Endodermal cell (in vitro differentiated cells): ENCODE measurements around the gene DAP. TPM values are rescaled to one million over a fixed set of nuclear protein-coding genes. Genes with fewer than 3 reads are reported as not detected.

Experiments used
- DNase-seq: peaks from one replicate; pipeline ENCODE4 v3.0.0-alpha.2; 2017
- H3K27ac ChIP-seq: 2 replicates; pipeline ENCODE4 v1.5.1; 2013; ENCODE audit warnings: mild to moderate bottlenecking, low read depth, low read length, moderate library complexity
- H3K27me3 ChIP-seq: 2 replicates; pipeline ENCODE4 v1.6.1; 2013; ENCODE audit warnings: mild to moderate bottlenecking, low read length, moderate library complexity; ENCODE audit not compliant: insufficient read depth, control insufficient read depth, poor library complexity, severe bottlenecking
- H3K36me3 ChIP-seq: 2 replicates; pipeline ENCODE4 v1.7.0; 2013; ENCODE audit warnings: mild to moderate bottlenecking, low read length, moderate library complexity; ENCODE audit not compliant: control insufficient read depth, insufficient read depth
- H3K4me1 ChIP-seq: one replicate; pipeline ENCODE4 v1.7.0; 2013; ENCODE audit warnings: low read length; ENCODE audit not compliant: control insufficient read depth, insufficient read depth
- H3K4me3 ChIP-seq: 2 replicates; pipeline ENCODE4 v1.5.1; 2013; ENCODE audit warnings: mild to moderate bottlenecking, low read length, moderate library complexity
- H3K9ac ChIP-seq: 2 replicates; pipeline ENCODE4 v1.6.1; 2013; ENCODE audit warnings: mild to moderate bottlenecking, low read length, moderate library complexity; ENCODE audit not compliant: poor library complexity, severe bottlenecking; ENCODE audit errors: extremely low read depth
- H3K9me3 ChIP-seq: 2 replicates; pipeline ENCODE4 v1.6.1; 2013; ENCODE audit warnings: mild to moderate bottlenecking, low read length, moderate library complexity; ENCODE audit not compliant: control insufficient read depth
- H3K27ac Mint-ChIP-seq: 2 replicates; pipeline ENCODE4 v1.8.0; 2020; ENCODE audit warnings: mixed read lengths
- H3K27me3 Mint-ChIP-seq: 2 replicates; pipeline ENCODE4 v1.8.0; 2021; ENCODE audit warnings: mild to moderate bottlenecking, mixed read lengths; ENCODE audit not compliant: insufficient read depth
- H3K36me3 Mint-ChIP-seq: 2 replicates; pipeline ENCODE4 v1.8.0; 2020; ENCODE audit warnings: low read depth, mixed read lengths
- H3K4me1 Mint-ChIP-seq: 2 replicates; pipeline ENCODE4 v1.8.0; 2020; ENCODE audit warnings: mixed read lengths
- H3K4me3 Mint-ChIP-seq: 2 replicates; pipeline ENCODE4 v1.8.0; 2020; ENCODE audit warnings: mild to moderate bottlenecking, moderate library complexity, mixed read lengths
- H3K9me3 Mint-ChIP-seq: 2 replicates; pipeline ENCODE4 v1.8.0; 2020; ENCODE audit warnings: mild to moderate bottlenecking, mixed read lengths
- WGBS, 2 experiments: methylation state at CpG; one replicate each; pipeline versions ENCODE4 v1.1.5 to v1.1.7; 2013; ENCODE audit warnings: missing lambda C conversion rate in 2 of 2, mixed read lengths in 1 of 2; ENCODE audit not compliant: insufficient coverage in 1 of 2, insufficient read length in 1 of 2; 5-methylcytosine and 5-hydroxymethylcytosine counted together
- total RNA-seq, 2 donors: library from RNA; stranded (reverse); fragmentation: NEBNext Ultra II Directional in 1 of 2; extraction: Animal tissue kit (Norgen Biotek cat#: 25700) in 1 of 2; gene quantifications; 2 replicates in 1 of 2; 3 replicates in 1 of 2; pipeline ENCODE4 v1.2.1, GENCODE V29; 2021
- TF ChIP-seq, protein P1 (sequence below): fragments of 200-600 bp; sonication (generic); conservative IDR thresholded peaks from 2 replicates; pipeline ENCODE4 v1.5.0; 2021; ENCODE audit warnings: antibody characterized with exemption, mild to moderate bottlenecking

DAP gene
- total RNA-seq, 2 donors from 2014 or later: 77.7 to 106 TPM

DNA sequence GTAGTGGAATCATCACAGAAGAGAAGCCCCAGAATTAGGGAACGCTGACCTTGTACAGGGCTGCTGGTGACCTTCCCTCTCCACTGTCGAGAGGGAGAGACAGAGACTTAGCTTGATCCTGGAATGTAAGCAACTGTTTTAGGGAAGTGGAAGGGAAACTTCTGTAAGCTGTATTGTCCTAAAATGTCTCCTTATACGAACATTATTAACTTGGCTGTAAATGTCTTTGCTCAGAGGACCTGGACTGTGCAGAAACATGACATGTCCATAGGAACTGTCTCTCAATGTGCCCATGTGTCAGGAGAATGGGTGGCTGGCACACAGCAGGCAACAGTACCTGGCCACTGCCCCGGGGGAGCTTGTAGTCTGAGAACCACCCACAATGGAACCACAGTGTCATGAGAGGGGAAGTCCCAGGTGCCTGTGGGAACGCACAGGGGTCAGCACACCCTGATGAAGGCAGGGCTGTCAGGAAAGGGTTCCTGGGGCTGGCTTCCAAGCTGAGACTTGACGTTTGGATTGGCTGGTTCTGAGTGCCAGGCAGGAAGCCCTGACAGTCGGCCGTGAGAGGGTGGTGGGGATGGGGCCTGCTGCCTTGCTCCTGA is 34.0 kb downstream of the DAP start:
- Histone ChIP-seq H3K27ac (no peak overlapping the region), H3K9me3 (no peaks in the 10 kb centered on the region), H3K36me3 (peaks cover 18% of the 10 kb centered on the region), H3K4me1 (peaks cover 14% of the 10 kb centered on the region), H3K9ac (no peak overlapping the region), H3K4me3 (no peak overlapping the region), H3K27me3 (no peaks in the 10 kb centered on the region)
- peaks cover 49% of the 10 kb centered on the region for H3K4me1 Mint-ChIP-seq
- H3K9me3 Mint-ChIP-seq: no peaks in the 10 kb centered on the region
- WGBS, 2 experiments: 90 to 100% methylated on average over 2 to 8 of the region's 8 CpGs
- H3K27ac Mint-ChIP-seq: peak overlapping the region; percentile 9
- H3K27me3 Mint-ChIP-seq: no peaks in the 10 kb centered on the region
- no peak for DNase-seq
- peaks cover 25% of the 10 kb centered on the region for H3K36me3 Mint-ChIP-seq
- no peak overlapping the region for H3K4me3 Mint-ChIP-seq
- TF ChIP-seq, protein P1, sequence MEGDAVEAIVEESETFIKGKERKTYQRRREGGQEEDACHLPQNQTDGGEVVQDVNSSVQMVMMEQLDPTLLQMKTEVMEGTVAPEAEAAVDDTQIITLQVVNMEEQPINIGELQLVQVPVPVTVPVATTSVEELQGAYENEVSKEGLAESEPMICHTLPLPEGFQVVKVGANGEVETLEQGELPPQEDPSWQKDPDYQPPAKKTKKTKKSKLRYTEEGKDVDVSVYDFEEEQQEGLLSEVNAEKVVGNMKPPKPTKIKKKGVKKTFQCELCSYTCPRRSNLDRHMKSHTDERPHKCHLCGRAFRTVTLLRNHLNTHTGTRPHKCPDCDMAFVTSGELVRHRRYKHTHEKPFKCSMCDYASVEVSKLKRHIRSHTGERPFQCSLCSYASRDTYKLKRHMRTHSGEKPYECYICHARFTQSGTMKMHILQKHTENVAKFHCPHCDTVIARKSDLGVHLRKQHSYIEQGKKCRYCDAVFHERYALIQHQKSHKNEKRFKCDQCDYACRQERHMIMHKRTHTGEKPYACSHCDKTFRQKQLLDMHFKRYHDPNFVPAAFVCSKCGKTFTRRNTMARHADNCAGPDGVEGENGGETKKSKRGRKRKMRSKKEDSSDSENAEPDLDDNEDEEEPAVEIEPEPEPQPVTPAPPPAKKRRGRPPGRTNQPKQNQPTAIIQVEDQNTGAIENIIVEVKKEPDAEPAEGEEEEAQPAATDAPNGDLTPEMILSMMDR: no peak

DNA sequence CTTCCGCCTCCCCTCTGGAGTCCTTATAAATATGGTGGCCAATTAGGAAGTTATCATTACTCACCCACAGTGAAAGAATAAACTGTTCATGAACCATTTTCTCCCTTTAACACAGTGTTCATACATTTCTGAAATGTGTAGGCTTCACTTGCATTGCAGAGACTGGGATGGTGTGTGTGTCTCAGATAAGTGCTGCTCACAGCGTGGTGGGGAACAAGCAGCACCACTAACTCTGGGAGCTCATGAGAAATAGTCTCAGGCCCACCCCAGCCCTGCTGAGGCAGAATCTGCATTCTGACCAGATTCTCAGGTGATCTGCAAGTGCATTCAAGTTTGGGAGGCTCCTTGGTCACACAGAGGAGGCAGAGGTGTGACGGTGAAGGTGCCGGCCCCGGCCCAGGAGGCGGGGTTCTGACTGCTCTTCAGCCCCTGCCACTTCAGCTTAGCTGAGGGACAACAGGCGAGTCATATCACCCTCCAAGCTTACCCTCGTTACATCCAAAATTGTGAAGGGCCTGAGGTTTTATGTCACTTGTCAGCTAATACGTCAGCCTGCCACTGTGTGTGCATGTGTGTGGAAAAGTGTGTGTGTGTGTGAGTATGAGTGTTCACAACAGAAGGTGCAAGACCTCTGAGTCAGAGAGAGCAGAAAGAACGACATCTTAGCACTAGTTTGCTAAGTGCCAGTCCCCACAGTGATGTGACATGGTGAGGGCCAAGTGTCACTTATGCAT is 34.7 kb downstream of the DAP start:
- H3K27ac Mint-ChIP-seq: peak overlapping the region; percentile 9
- Histone ChIP-seq H3K27ac (no peak overlapping the region), H3K27me3 (no peaks in the 10 kb centered on the region), H3K36me3 (peaks cover 18% of the 10 kb centered on the region), H3K4me1 (peaks cover 14% of the 10 kb centered on the region), H3K4me3 (no peak overlapping the region), H3K9me3 (no peaks in the 10 kb centered on the region), H3K9ac (no peak overlapping the region)
- no peak overlapping the region for H3K4me3 Mint-ChIP-seq
- H3K36me3 Mint-ChIP-seq: peaks cover 23% of the 10 kb centered on the region
- no peaks in the 10 kb centered on the region for H3K27me3 Mint-ChIP-seq
- WGBS, 2 experiments: 87 to 89% methylated on average over 6 to 10 of the region's 10 CpGs
- peaks cover 49% of the 10 kb centered on the region for H3K4me1 Mint-ChIP-seq
- peak; percentile 52 for DNase-seq
- no peaks in the 10 kb centered on the region for H3K9me3 Mint-ChIP-seq
- TF ChIP-seq, protein P1: no peak

DNA sequence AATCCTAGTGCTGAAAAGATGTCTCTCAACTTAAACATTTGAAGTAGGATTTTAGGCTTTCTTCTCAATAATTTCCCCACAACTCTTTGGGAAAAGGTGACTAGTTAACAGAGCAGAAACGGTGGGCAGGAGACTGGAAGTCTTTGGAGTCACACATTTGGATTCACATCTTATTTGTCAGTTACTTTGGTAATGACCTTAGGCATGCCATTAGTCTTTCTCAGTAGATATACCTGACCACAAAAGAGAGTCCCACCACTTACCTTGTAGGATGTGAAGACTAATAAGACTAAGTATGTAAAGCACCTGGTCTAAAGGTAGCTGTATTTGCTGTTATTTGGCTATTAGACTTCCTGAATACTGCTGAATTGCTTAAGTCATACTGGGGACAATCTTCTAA is 35.4 kb downstream of the DAP start:
- Mint-ChIP-seq H3K27me3 (no peaks in the 10 kb centered on the region), H3K4me3 (no peak overlapping the region), H3K9me3 (no peaks in the 10 kb centered on the region), H3K27ac (peak overlapping the region; percentile 27), H3K36me3 (peaks cover 28% of the 10 kb centered on the region), H3K4me1 (peaks cover 49% of the 10 kb centered on the region)
- H3K4me3 ChIP-seq: no peak overlapping the region
- peaks cover 14% of the 10 kb centered on the region for H3K4me1 ChIP-seq
- H3K27me3 ChIP-seq: no peaks in the 10 kb centered on the region
- DNase-seq: no peak
- TF ChIP-seq, protein P1: no peak
- no peak overlapping the region for H3K9ac ChIP-seq
- peak overlapping the region; percentile 3 for H3K27ac ChIP-seq
- WGBS, 2 experiments: 84% methylated on average over 1 of the region's 1 CpG; no CpG with 5 or more reads in 1 of the 2 experiments
- peaks cover 20% of the 10 kb centered on the region for H3K36me3 ChIP-seq
- H3K9me3 ChIP-seq: no peaks in the 10 kb centered on the region
